Psoas muscle (tissue), 8 donors: ENCODE data around the gene TMEM222. TPM values are rescaled to one million over a fixed set of nuclear protein-coding genes. Genes with fewer than 3 reads are reported as not detected.

Source experiments
- ATAC-seq, 4 donors: fragments of 200-7000 bp; cut with Tn5 transposase; one replicate each; pipeline ENCODE4 v1.9.1; 2020; ENCODE audit warnings: moderate library complexity in 3 of 4, mild to moderate bottlenecking in 2 of 4
- DNase-seq, 2 donors: peaks; one replicate each; pipeline ENCODE4 v3.0.0-alpha.2; 2020
- H3K27ac ChIP-seq: fragments of 200-600 bp; one replicate; pipeline ENCODE4 v1.8.0; 2022
- H3K27me3 ChIP-seq, 3 donors: fragments of 200-600 bp in 1 of 3; one replicate each; pipeline versions ENCODE4 v1.6.1 to v1.8.0; 2013 to 2022; ENCODE audit warnings: low read length in 2 of 3, mild to moderate bottlenecking in 2 of 3, moderate library complexity in 1 of 3; ENCODE audit not compliant: insufficient read depth in 3 of 3
- H3K36me3 ChIP-seq, 2 donors: fragments of 200-600 bp in 1 of 2; one replicate each; pipeline versions ENCODE4 v1.6.1 to v1.8.0; 2013 to 2022; ENCODE audit warnings: low read depth in 1 of 2, mild to moderate bottlenecking in 1 of 2, moderate library complexity in 1 of 2; ENCODE audit not compliant: insufficient read depth in 1 of 2
- H3K4me1 ChIP-seq: fragments of 200-600 bp; one replicate; pipeline ENCODE4 v1.8.0; 2022
- H3K4me3 ChIP-seq: fragments of 200-600 bp; one replicate; pipeline ENCODE4 v1.8.0; 2022; ENCODE audit warnings: mild to moderate bottlenecking
- H3K9me3 ChIP-seq: fragments of 200-600 bp; one replicate; pipeline ENCODE4 v1.8.0; 2022
- WGBS, 3 donors: extraction: QIAGEN DNeasy Blood & Tissue Kit; methylation state at CpG; one replicate each; pipeline versions ENCODE4 v1.1.6 to v1.1.7; 2013; 5-methylcytosine and 5-hydroxymethylcytosine counted together
- intact Hi-C, 2 donors: fragments of 100-400 bp; cut with DNase I; formaldehyde crosslinking; loops; one replicate each; pipeline versions ENCODE4 v1.11.0 to v1.14.2; 2022
- polyA plus RNA-seq, 3 donors: library from polyadenylated mRNA; stranded (reverse); fragments of 200-250 nt; gene quantifications; one replicate each; pipeline ENCODE4 v1.2.3, GENCODE V29; 2013
- total RNA-seq, 4 donors: library from RNA; stranded (reverse); fragmentation: NEBNext Ultra II Directional in 2 of 4; extraction: Animal tissue kit (Norgen Biotek cat#: 25700) in 2 of 4; gene quantifications; one replicate each; pipeline versions ENCODE4 v1.2.1 to v1.2.4, GENCODE V29; 2021 to 2023
- TF ChIP-seq, protein P1 (sequence below): fragments of 200-600 bp; IDR thresholded peaks from one replicate; pipeline ENCODE4 v1.8.0; 2022; ENCODE audit warnings: antibody characterized with exemption
- donor health status: healthy with polysubstance abuse.
- donor health status: DM: no; HTN: no; CAD: no; lungs with moderate emphysema.
- donor health status: Bipolar disorder and iron deficiency.
- donor health status: healthy.
- donor health status: DM: yes; HTN: yes; CAD: no.
- donor health status: DM: no; HTN: no; CAD: no.
- donor health status: DM: no; HTN: no; CAD: no.
- donor health status: DM: yes; HTN: yes; CAD: no.

The TMEM222 gene
- total and polyA plus RNA-seq, 7 donors, result 20.7 to 50.2 (median 30.8) TPM

GRCh38 chr1:27364696-27365371 lies 42.9 kb downstream of the TMEM222 start:
- no peak for DNase-seq
- Histone ChIP-seq H3K9me3 (no peaks in the 10 kb centered on the region), H3K4me3 (peak overlapping the region; percentile 72), H3K27me3 (no peaks in the 10 kb centered on the region), H3K27ac (peak overlapping the region; percentile 86), H3K36me3 (peaks cover 0 to 36% of the 10 kb centered on the region in 2 donors), H3K4me1 (peaks cover 17% of the 10 kb centered on the region)
- WGBS, 3 donors, result 69 to 77% (median 73%) methylated on average over 11 of the region's 11 CpGs
- ATAC-seq, result peak in 1 of 4 donors; percentile 1
- intact Hi-C loops, result loop anchor here in 1 of 2 donors (5.0 kb wide), 1 partner anchor 38 kb away; no protein-coding TSS in a partner anchor
- TF ChIP-seq, protein P1, sequence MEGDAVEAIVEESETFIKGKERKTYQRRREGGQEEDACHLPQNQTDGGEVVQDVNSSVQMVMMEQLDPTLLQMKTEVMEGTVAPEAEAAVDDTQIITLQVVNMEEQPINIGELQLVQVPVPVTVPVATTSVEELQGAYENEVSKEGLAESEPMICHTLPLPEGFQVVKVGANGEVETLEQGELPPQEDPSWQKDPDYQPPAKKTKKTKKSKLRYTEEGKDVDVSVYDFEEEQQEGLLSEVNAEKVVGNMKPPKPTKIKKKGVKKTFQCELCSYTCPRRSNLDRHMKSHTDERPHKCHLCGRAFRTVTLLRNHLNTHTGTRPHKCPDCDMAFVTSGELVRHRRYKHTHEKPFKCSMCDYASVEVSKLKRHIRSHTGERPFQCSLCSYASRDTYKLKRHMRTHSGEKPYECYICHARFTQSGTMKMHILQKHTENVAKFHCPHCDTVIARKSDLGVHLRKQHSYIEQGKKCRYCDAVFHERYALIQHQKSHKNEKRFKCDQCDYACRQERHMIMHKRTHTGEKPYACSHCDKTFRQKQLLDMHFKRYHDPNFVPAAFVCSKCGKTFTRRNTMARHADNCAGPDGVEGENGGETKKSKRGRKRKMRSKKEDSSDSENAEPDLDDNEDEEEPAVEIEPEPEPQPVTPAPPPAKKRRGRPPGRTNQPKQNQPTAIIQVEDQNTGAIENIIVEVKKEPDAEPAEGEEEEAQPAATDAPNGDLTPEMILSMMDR, result no peak

GRCh38 chr1:27365372-27366112 lies 43.6 kb downstream of the TMEM222 start:
- peaks cover 0 to 34% of the 10 kb centered on the region in 2 donors for H3K36me3 ChIP-seq
- no peaks in the 10 kb centered on the region for H3K9me3 ChIP-seq
- peak overlapping the region; percentile 86 for H3K27ac ChIP-seq
- WGBS, 3 donors, result 3 to 4% (median 4%) methylated on average over 36 to 40 of the region's 40 CpGs
- peak overlapping the region; percentile 72 for H3K4me3 ChIP-seq
- ATAC-seq (peak; percentile 76 to 84 (median 78)), DNase-seq (peak; percentile 89 to 93)
- H3K27me3 ChIP-seq, result no peaks in the 10 kb centered on the region
- intact Hi-C loops, result loop anchor here in 1 of 2 donors (1.0 kb wide), 1 partner anchor 23 kb away; no protein-coding TSS in a partner anchor
- TF ChIP-seq, protein P1, result no peak
- H3K4me1 ChIP-seq, result peaks cover 17% of the 10 kb centered on the region

DNA sequence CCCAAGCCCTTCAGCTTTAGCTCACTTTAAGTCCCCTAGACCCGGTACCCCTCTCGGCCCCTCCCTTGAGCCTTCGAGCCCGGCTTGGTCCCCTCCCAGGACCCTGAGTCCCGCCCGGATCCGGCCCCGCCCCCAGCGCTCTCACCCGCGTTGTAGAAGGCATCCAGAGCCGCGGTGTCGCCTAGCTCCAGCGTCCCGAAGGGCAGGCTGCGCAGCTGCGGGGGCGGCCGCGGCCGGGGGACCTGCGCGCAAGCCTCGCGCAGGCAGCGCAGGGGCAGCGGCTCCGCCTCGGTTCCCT lies 44.1 kb downstream of the TMEM222 start:
- DNase-seq (peak; percentile 90 to 93), ATAC-seq (peak; percentile 61 to 71 (median 64))
- TF ChIP-seq, protein P1, result no peak
- peak overlapping the region; percentile 86 for H3K27ac ChIP-seq
- WGBS, 3 donors, result 0 to 1% (median 1%) methylated on average over 29 to 30 of the region's 30 CpGs
- intact Hi-C loops, result loop anchor here in 1 of 2 donors (1.0 kb wide), 1 partner anchor 22 kb away; no protein-coding TSS in a partner anchor
- H3K27me3 ChIP-seq, result no peaks in the 10 kb centered on the region
- no peaks in the 10 kb centered on the region for H3K9me3 ChIP-seq
- peaks cover 0 to 30% of the 10 kb centered on the region in 2 donors for H3K36me3 ChIP-seq
- peaks cover 17% of the 10 kb centered on the region for H3K4me1 ChIP-seq
- H3K4me3 ChIP-seq, result peak overlapping the region; percentile 72

DNA sequence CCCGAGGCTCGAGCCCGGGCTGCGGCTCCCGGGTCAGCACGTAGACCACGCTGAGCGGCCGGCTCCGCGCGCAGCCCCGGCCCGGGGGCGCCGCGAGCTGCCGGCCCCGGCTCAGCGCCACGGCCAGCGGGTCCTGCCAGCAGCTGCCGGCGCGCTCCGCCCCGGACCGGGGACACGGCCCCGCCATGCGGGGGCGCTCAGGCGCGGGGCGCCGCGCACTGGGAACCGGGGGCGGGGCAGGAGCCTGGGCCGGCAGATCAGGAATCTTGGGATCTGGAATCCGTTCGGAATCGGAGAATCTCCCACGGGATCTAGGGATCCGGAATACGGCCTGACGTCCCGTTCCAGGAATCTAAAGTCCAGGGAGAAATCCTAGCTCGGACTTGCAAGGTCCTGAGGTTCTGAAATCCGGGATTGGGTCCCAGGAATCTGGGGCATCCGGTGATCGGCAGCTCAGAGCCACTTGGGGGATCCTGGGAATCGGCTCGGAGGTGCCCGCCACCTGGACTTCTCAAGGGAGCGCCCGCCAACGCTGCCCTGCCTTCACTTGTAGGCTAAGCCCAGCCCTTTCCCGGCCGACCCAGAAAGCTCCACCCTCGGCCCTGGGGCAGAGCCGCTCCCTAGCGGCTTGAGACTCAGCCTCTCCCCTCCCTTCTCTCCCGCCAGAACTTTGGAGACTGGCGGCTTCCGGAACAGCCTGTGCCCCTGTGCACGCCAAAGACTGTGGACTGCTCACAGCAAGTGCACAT lies 44.6 kb downstream of the TMEM222 start, which contains the start of gene MAP3K6:
TSS of gene MAP3K6 (minus strand) at position 551 of the 749 bp plus-strand sequence. CDS start at position 187, 364 bp downstream.
- Histone ChIP-seq H3K27ac (peak within 1 kb of the TSS; percentile 86), H3K4me1 (peaks cover 17% of the 10 kb centered on the region), H3K9me3 (no peaks in the 10 kb centered on the region), H3K4me3 (peak within 1 kb of the TSS; percentile 72), H3K36me3 (peaks cover 0 to 26% of the 10 kb centered on the region in 2 donors), H3K27me3 (no peaks in the 10 kb centered on the region)
- intact Hi-C loops, result loop anchor here in 1 of 2 donors (1.0 kb wide), 1 partner anchor 22 kb away; no protein-coding TSS in a partner anchor
- TF ChIP-seq, protein P1, result peak; percentile 53
- ATAC-seq, result peak; percentile 72 to 81 (median 80)
- 1% methylated on average over 46 to 67 of the region's 67 CpGs for WGBS, 3 donors
- DNase-seq, result peak; percentile 89 to 95
